Activated naive CD4-positive, alpha-beta T cell treated with anti-CD3 and anti-CD28 coated beads, Interleukin-2, amount 50 U/mL, for 24 hours (primary cell): Measurements from ENCODE around the gene ZNF205.

Source experiments
- H3K27ac Mint-ChIP-seq: one replicate; pipeline ENCODE4 v1.8.0; 2021; ENCODE audit warnings: mild to moderate bottlenecking, mixed read lengths
- H3K27me3 Mint-ChIP-seq: one replicate; pipeline ENCODE4 v1.8.0; 2021; ENCODE audit warnings: mixed read lengths
- H3K36me3 Mint-ChIP-seq: one replicate; pipeline ENCODE4 v1.8.0; 2021; ENCODE audit warnings: mixed read lengths
- H3K4me1 Mint-ChIP-seq: one replicate; pipeline ENCODE4 v1.8.0; 2021; ENCODE audit warnings: mixed read lengths
- H3K4me3 Mint-ChIP-seq: one replicate; pipeline ENCODE4 v1.8.0; 2021; ENCODE audit warnings: mild to moderate bottlenecking, mixed read lengths
- H3K9me3 Mint-ChIP-seq: one replicate; pipeline ENCODE4 v1.8.0; 2021; ENCODE audit warnings: mixed read lengths

The ZNF205 gene

DNA sequence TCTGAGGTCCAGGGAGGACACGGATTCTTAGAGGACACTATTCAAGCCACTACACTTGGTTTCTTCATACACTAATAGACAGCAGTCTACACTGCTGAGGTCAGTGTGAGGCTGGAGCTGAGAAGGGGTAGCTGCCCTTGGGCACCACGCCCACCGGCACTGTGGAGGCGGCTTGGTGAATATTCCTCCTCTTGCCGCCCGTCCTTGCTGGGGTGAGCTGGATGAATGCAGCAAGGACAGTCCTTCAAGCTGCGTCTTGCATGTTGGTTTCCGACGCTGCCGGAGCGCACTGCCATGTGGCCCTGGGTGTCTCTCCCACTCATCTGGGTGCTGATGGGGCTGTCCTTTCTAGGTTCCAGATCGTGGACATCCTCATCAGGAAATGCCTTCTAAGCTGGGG lies 2.6 kb downstream of the ZNF205 start:
- Mint-ChIP-seq H3K9me3 (no peaks in the 10 kb centered on the region), H3K27me3 (no peaks in the 10 kb centered on the region), H3K4me1 (no peaks in the 10 kb centered on the region), H3K27ac (no peak overlapping the region), H3K4me3 (no peak overlapping the region), H3K36me3 (peaks cover 3% of the 10 kb centered on the region)

DNA sequence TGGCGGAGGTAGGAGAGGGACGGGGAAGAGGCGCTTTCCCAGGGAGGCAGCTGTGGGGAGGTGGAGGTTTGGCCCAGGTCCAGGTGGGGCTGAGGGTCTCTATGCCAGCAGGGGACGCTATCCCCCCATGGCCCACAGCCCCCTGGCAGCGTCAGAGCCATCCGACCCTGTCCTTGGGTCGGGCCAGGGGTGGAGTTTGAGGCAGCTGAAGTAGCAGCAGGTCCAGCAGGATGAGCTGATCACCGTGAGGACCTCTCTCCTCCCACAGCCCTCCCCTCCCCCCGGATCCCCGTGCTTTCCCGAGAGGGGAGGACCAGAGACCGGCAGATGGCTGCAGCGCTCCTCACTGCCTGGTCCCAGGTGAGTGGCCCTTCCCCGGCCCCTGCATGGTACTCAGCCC lies 3.2 kb downstream of the ZNF205 start:
- H3K36me3 Mint-ChIP-seq, result peaks cover 3% of the 10 kb centered on the region
- no peaks in the 10 kb centered on the region for H3K9me3 Mint-ChIP-seq
- H3K4me1 Mint-ChIP-seq, result no peaks in the 10 kb centered on the region
- H3K27me3 Mint-ChIP-seq, result no peaks in the 10 kb centered on the region
- H3K27ac Mint-ChIP-seq, result no peak overlapping the region
- no peak overlapping the region for H3K4me3 Mint-ChIP-seq

DNA sequence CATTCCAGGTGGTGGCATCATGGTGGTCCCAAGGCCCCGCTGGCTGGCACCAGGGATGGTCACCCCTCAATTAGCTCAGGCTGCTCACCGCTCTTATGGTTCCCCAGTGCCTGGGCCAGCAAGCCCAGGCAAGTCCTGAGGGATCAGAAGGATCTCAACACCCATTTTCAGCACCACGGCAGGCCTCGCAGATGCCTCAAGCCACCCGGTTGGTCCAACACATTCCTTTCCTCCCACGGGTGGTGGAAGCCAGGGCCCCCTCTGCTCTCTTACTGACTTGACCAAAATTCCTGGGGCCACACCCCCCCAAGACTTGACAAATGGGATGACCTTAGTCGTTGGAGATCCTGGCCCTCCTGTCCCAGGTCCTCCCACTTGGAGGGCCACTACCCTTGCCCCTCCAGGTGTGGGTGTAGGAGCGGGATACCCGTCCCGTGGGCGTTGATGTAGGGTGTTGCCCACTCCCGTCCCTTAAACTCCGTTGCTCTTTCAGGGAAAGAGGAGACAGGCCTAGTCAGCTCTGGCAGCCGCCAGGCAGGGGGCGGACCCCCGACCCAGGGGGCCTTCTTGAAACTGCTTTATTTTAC lies 5.9 kb downstream of the ZNF205 start:
- no peak overlapping the region for H3K4me3 Mint-ChIP-seq
- no peaks in the 10 kb centered on the region for H3K27me3 Mint-ChIP-seq
- no peak overlapping the region for H3K27ac Mint-ChIP-seq
- peaks cover 2% of the 10 kb centered on the region for H3K36me3 Mint-ChIP-seq
- H3K9me3 Mint-ChIP-seq, result no peaks in the 10 kb centered on the region
- no peaks in the 10 kb centered on the region for H3K4me1 Mint-ChIP-seq

DNA sequence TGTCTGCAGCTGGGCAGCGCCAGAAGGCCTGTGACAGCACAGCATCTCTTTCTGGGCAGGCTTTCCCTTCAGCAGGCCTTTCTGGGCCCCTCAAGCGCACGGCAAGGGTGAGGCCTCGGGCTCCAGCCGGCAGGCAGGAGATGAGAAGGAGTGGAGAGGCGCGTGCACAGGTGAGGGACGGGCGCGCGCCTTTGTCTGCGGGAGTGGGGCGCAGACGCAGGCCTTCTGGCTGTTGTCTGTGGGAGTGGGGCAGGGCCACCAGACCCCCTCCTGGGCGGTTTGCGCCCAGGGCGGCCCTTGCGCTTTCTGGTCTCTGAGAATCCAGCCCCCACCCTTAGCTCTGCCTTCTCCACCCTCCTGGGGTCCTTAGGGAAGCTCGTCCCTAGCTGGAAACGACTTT lies 6.5 kb downstream of the ZNF205 start:
- H3K36me3 Mint-ChIP-seq, result no peaks in the 10 kb centered on the region
- no peak overlapping the region for H3K4me3 Mint-ChIP-seq
- no peaks in the 10 kb centered on the region for H3K27me3 Mint-ChIP-seq
- peaks cover 5% of the 10 kb centered on the region for H3K4me1 Mint-ChIP-seq
- no peak overlapping the region for H3K27ac Mint-ChIP-seq
- no peaks in the 10 kb centered on the region for H3K9me3 Mint-ChIP-seq

DNA sequence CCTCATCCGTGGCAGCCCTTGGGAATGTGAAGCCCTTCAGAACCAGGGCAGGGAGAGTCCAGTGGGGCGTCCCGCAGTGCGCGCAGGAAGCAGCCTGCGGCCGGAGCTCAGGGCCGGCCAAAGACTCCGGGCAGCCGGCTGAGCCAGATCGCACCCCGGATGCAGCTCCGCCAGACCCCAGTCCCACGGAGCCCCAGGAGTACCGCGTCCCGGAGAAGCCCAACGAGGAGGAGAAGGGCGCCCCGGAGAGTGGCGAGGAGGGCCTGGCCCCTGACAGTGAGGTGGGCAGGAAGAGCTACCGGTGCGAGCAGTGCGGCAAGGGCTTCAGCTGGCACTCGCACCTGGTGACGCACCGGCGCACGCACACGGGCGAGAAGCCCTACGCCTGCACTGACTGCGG lies 6.9 kb downstream of the ZNF205 start:
- Mint-ChIP-seq H3K4me1 (peaks cover 5% of the 10 kb centered on the region), H3K9me3 (no peaks in the 10 kb centered on the region), H3K36me3 (no peaks in the 10 kb centered on the region), H3K27me3 (no peaks in the 10 kb centered on the region), H3K4me3 (no peak overlapping the region), H3K27ac (no peak overlapping the region)

DNA sequence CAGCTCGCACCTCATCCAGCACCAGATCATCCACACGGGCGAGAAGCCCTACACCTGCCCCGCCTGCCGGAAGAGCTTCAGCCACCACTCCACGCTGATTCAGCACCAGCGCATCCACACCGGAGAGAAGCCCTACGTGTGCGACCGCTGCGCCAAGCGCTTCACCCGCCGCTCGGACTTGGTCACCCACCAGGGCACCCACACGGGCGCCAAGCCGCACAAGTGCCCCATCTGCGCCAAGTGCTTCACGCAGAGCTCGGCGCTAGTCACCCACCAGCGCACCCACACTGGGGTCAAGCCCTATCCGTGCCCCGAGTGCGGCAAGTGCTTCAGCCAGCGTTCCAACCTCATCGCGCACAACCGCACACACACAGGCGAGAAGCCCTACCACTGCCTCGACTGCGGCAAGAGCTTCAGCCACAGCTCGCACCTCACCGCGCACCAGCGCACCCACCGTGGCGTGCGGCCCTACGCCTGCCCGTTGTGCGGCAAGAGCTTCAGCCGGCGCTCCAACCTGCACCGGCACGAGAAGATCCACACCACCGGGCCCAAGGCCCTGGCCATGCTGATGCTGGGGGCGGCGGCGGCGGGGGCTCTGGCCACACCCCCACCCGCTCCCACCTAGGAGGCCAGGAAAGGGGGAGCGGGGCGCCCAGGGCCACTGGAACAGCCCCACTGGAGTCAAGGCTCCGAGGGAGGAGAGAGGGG lies 7.5 kb downstream of the ZNF205 start:
- H3K4me1 Mint-ChIP-seq, result peaks cover 5% of the 10 kb centered on the region
- H3K27me3 Mint-ChIP-seq, result no peaks in the 10 kb centered on the region
- H3K9me3 Mint-ChIP-seq, result no peaks in the 10 kb centered on the region
- H3K36me3 Mint-ChIP-seq, result no peaks in the 10 kb centered on the region
- no peak overlapping the region for H3K27ac Mint-ChIP-seq
- H3K4me3 Mint-ChIP-seq, result no peak overlapping the region

DNA sequence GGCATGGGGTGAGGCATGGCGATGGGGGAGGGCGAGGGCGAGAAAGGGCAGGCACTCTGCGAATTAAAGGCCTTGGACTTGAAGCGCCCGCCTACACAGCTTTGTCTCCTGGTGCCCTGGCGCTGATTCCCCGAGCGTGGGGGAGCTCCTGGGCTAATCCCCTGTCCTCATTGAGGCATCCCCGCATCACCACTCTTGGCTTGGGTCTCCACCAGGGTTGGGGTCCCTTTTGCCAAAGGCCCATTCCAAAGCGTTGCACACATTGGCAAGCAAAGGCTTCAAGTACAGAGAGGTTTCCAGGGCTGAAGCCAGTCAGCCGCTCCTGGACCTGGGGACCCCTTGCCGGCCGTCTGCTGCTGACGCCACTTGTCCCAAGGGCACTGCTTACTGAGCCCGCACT lies 8.0 kb downstream of the ZNF205 start:
- H3K4me1 Mint-ChIP-seq, result peaks cover 8% of the 10 kb centered on the region
- H3K4me3 Mint-ChIP-seq, result no peak overlapping the region
- no peaks in the 10 kb centered on the region for H3K9me3 Mint-ChIP-seq
- no peaks in the 10 kb centered on the region for H3K27me3 Mint-ChIP-seq
- no peaks in the 10 kb centered on the region for H3K36me3 Mint-ChIP-seq
- H3K27ac Mint-ChIP-seq, result no peak overlapping the region

DNA sequence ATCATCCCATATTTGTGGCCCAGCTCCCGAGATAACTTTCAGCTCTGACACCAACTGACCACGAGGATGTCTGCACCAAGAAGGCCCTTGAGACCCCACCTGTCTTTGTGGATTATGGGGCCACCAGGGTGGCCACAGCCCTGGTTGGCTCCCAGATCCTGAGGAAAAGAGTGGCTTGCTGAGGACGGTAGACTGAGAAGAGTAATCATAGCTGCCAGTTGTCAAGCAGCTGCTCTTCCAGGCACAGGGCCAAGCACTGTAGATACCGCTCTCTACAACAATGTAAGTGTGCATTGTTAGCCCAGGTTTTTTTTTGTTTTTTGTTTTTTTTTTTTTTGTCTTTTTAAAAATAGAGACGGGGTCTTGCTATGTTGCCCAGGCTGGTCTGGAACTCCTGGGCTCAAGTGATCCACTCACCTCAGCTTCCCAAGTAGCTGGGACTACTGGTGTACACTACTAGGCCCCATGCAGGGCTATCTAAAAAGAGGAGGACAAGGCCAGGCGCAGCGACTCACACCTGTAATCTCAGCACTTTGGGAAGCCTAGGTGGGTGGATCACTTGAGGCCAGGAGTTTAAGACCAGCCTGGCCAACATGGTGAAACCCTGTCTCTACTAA lies 9.6 kb downstream of the ZNF205 start:
- Mint-ChIP-seq H3K36me3 (no peaks in the 10 kb centered on the region), H3K4me3 (no peak overlapping the region), H3K9me3 (no peaks in the 10 kb centered on the region), H3K4me1 (peaks cover 14% of the 10 kb centered on the region), H3K27me3 (no peaks in the 10 kb centered on the region), H3K27ac (no peak overlapping the region)

DNA sequence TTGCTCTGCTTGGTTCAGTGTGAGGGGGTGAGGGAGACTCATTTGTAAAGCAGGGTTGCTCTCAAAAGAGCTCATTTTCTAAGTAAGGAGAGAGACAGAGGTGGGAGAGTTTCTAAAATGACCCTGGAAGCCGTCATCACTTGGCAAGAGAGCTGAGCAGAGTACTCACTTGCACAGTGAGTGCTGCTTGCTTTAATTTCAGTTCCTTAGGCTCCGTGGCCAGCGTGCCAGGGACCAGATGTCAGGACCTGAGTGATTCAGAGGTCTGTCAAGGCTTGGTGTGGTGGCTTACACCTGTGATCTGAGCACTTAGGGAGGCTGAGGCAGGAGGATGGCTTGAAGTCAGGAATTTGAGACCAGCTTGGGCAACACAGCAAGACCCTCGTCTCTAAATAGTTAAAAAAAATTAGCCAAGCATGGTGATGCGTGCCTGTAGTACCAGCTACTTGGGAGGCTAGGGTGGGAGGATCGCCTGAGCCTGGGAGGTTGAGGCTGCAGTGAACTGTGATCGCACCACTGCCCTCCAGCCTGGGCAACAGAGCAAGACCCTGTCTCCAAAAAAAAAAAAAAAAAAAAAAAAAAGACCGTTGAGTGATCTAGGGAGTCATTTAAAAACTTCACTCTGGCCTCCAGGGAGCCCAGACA lies 10.7 kb downstream of the ZNF205 start:
- no peaks in the 10 kb centered on the region for H3K27me3 Mint-ChIP-seq
- peaks cover 24% of the 10 kb centered on the region for H3K4me1 Mint-ChIP-seq
- peak overlapping the region; percentile 79 for H3K27ac Mint-ChIP-seq
- no peaks in the 10 kb centered on the region for H3K36me3 Mint-ChIP-seq
- no peaks in the 10 kb centered on the region for H3K9me3 Mint-ChIP-seq
- peak overlapping the region; percentile 98 for H3K4me3 Mint-ChIP-seq

DNA sequence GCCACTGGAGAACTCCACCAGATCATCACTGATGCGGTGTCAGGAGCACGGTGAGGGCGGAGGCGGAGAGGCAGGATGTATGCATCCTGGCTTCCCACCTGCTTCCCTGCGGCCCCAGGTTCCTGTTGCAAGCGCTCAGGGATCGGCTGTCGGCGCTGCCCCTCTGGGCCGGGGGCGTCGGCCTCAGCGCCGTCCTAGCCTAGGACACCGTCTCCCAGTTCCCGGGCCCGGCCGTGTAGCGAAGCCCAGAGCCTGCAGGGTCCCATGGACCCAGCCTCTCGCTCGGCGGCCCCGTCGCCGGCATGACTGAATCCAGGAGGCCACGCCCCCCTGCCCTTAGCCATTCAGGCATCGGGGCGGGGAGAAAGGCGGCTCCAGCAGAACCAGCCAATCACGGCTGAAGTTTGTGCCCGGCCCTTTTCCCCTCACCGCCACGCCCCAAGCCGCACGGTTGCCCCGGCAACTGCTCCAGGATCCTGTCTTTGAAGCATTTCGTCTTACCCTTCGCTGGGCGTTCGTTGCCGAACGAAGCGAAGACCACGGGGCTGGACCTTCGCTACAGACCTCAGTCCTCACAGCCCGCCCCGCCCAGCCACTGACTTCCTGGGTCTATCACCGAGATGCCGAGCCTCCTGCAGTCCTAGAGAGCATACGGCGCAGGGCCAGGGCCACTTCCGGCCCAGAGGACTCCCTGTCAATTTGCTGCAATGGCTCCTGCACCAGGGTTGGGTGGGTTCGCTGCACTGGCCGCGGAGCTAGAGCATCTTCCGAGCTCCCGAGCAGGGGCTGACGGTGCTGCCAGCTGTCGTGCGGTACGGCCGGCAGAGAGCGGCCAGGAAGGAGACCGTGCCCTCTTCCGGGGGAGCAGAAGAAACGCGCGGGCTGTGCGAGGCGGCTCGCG lies 11.8 kb downstream of the ZNF205 start:
- H3K9me3 Mint-ChIP-seq, result no peaks in the 10 kb centered on the region
- H3K36me3 Mint-ChIP-seq, result no peaks in the 10 kb centered on the region
- H3K4me3 Mint-ChIP-seq, result peak overlapping the region; percentile 98
- H3K27me3 Mint-ChIP-seq, result no peaks in the 10 kb centered on the region
- H3K27ac Mint-ChIP-seq, result peak overlapping the region; percentile 92
- H3K4me1 Mint-ChIP-seq, result peaks cover 36% of the 10 kb centered on the region

DNA sequence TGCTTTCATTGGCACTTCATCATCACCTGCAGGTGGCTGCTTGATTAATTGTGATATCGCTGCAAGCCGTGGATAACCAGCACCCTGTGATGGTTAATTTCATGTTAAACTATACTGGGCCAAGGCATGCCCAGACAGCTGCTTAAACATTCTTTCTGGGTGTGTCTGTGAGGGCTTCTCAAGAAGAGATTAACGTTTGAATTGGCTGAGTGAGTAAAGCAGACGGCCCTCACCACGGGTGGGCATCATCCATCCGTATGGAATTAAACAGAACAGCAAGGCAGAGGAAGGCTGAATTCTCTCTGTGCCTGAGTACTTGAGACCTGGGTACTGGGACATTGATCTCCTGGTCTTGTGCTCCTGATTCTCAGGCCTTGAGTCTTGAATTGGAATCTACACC lies 15.4 kb downstream of the ZNF205 start:
- H3K4me3 Mint-ChIP-seq, result peak overlapping the region; percentile 36
- H3K36me3 Mint-ChIP-seq, result peaks cover 4% of the 10 kb centered on the region
- H3K4me1 Mint-ChIP-seq, result peaks cover 49% of the 10 kb centered on the region
- H3K9me3 Mint-ChIP-seq, result no peaks in the 10 kb centered on the region
- H3K27ac Mint-ChIP-seq, result peak overlapping the region; percentile 59
- no peaks in the 10 kb centered on the region for H3K27me3 Mint-ChIP-seq

DNA sequence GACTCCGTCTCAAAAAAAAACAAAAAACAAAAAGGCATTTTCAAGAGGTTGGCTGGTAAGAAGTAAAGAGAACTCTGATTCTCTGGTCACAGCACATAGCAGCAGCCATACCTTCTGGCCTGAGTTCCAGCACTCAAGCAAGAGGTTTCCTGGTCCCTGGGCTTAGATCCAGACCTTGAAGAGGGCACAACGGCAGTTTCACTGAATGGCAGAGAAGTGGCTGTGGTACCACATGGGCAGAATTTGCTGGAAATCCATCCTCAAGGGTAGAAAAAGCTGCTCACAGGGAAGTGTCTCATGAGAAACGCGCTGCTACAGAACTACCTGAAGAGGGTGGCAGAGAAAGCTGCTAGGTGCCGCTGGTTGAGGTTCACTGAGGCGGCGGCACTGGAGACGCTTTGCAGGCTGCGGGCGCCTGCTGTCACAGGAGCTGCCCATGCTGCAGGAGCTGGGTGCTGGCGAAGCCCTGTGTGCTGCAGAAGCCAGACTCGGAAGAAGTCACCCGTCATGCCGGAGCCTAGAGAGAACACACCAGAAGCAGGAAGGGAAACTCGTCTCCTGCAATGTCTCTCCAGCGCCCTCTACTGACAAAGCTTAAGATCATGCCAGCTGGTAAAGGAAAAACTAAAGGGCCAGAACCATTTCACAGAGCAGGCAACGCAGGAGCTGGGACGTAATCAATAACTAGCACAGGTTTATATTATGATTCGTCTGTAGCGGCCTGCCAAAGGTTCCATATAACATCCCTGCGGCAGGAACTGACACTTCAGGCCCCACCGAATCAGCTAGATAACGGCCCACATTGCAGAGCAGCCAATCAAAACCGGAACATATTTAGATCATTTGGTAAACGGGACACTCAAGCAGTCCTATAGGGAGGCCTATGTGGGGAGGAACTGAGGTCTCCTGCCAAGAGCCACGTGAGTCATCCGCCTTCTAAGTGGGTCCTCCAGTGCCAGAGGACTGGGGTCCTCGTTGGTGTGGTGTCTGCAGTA lies 17.0 kb downstream of the ZNF205 start:
- peaks cover 48% of the 10 kb centered on the region for H3K4me1 Mint-ChIP-seq
- H3K9me3 Mint-ChIP-seq, result no peaks in the 10 kb centered on the region
- H3K27ac Mint-ChIP-seq, result peak overlapping the region; percentile 86
- H3K27me3 Mint-ChIP-seq, result no peaks in the 10 kb centered on the region
- H3K4me3 Mint-ChIP-seq, result peak overlapping the region; percentile 93
- peaks cover 4% of the 10 kb centered on the region for H3K36me3 Mint-ChIP-seq

DNA sequence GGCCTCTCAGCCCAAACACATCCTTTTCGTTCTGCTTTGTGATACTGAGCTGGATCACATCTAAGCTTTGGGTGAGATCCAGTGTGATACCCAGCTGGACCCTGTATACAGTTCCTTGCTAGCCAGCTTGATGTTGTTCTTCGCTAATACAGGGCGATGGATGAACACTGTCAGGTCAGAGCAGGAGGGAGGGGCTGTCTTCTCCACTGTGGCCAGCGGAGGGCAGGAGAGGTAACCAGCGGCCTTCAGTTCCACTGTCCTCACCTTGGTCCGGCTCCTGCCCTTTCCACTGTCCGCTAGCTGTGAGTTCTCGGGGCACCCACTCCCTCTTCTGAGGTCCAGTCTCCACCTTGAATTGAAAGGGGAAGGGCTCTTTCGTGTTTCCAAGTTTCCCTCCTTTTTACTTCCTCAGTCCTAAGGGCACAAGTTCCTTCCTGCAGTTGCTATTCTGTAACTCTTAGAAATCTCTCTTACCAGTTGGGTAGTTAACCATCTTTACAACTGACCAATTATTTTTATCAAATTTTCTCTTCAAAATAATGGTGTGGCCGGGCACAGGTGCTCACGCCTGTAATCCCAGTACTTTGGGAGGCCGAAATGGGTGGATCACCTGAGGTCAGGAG lies 19.5 kb downstream of the ZNF205 start:
- Mint-ChIP-seq H3K4me3 (peak overlapping the region; percentile 51), H3K27me3 (no peaks in the 10 kb centered on the region), H3K27ac (peak overlapping the region; percentile 35), H3K36me3 (peaks cover 4% of the 10 kb centered on the region), H3K9me3 (no peaks in the 10 kb centered on the region), H3K4me1 (peaks cover 50% of the 10 kb centered on the region)

DNA sequence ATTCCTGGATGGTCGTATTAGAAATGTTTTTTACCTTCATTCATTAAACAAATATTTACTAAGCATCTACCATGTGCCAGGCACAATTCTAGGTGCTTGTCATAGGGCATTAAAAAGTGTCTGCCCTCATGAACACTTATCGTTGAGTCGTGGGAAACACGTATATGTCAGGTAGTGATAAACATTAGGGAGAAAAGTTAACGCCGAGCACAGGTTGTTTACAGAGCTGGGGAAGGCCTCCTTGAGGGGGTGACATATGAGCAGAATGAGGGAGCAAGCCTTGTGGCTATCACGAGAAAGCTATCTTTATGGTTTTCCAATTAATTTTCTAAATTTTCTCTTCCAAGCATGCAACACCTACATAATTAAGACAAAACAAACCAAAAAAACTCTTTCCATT lies 21.5 kb downstream of the ZNF205 start:
- no peaks in the 10 kb centered on the region for H3K9me3 Mint-ChIP-seq
- peak overlapping the region; percentile 99 for H3K4me3 Mint-ChIP-seq
- peak overlapping the region; percentile 98 for H3K27ac Mint-ChIP-seq
- H3K4me1 Mint-ChIP-seq, result peaks cover 31% of the 10 kb centered on the region
- H3K36me3 Mint-ChIP-seq, result peaks cover 6% of the 10 kb centered on the region
- no peaks in the 10 kb centered on the region for H3K27me3 Mint-ChIP-seq
